ENCODE measurements around the gene MED13L. TPM values are rescaled to one million over a fixed set of nuclear protein-coding genes. Genes with fewer than 3 reads are reported as not detected.

The MED13L gene
- total and polyA plus RNA-seq, 2 of the 8 experiments (the other 6 are each of a cell fraction or from before 2014, with no cell fraction given) = 15.9 to 51.7 TPM

DNA sequence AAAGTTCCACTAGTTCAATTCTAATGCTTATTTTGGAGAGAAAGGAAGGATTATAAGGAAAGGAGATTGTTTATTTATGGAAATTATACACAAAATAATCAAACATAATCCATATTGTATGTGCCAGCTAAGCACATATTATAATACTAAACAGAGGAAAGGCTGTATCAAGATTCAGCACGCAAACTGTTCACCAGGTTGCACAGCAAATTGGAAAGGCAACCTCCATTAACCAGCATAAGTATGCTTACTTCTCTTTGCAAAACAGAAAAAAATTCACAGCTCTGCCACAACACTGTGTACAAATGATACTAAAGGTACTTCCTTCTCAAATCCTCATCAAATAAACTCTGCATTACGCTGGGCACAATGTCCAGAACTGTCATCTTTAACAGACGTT, 146.3 kb downstream of the MED13L start:
- 97% methylated on average over 3 of the region's 3 CpGs; no CpG with 5 or more reads in 1 of the 2 experiments for WGBS, 2 experiments (ENCODE audit: extremely low coverage in 1 of 2, insufficient coverage in 1 of 2, insufficient read length in 1 of 2, insufficient replicate concordance in 2 of 2, low coverage in 1 of 2, low lambda C conversion rate in 2 of 2, missing lambda C conversion rate in 1 of 2)
- H3K56ac ChIP-seq (replicated peaks; ENCODE audit: insufficient read length, low read depth, low read length) = no peak overlapping the region
- H4K20me1 ChIP-seq (replicated peaks in 1 of 2; ENCODE audit: control insufficient read depth in 1 of 2, insufficient read depth in 2 of 2, low read length in 2 of 2) = peaks cover 0 to 5% of the 10 kb centered on the region in 2 experiments
- no peak overlapping the region for H4K5ac ChIP-seq (ENCODE audit: insufficient read length, low read depth, low read length)
- H3K27ac ChIP-seq (ENCODE audit: low read depth, low read length) = no peak overlapping the region
- no peak for FAIRE-seq
- H3K9ac ChIP-seq (replicated peaks in 1 of 4; ENCODE audit: extremely low read depth in 1 of 4, low read depth in 3 of 4, low read length in 3 of 4) = no peak overlapping the region
- no peak overlapping the region for H3K18ac ChIP-seq (ENCODE audit: extremely low read depth, low read length)
- H2BK5ac ChIP-seq (ENCODE audit: low read depth, low read length) = no peak overlapping the region
- H3K79me1 ChIP-seq (ENCODE audit: low read depth, low read length) = no peaks in the 10 kb centered on the region
- TF ChIP-seq TAF1 (IDR thresholded peaks at IDR 0.05; ENCODE audit: low read depth, low read length) (no peak), SIN3A (conservative IDR thresholded peaks at IDR 0.05 in 1 of 2, IDR thresholded peaks at IDR 0.05 in 1 of 2; ENCODE audit: low read depth in 1 of 2, low read length in 2 of 2) (no peak)
- no peak overlapping the region for H3K4me3 ChIP-seq (ENCODE audit: extremely low read depth in 1 of 4, insufficient read depth in 2 of 4, low read depth in 3 of 4, low read length in 4 of 4)
- H3K79me2 ChIP-seq (ENCODE audit: control insufficient read depth in 1 of 2, insufficient read depth in 2 of 2, low read length in 2 of 2) = peaks cover 0 to 80% of the 10 kb centered on the region in 2 experiments; a peak in 3 of 4 replicates
- no peak overlapping the region for H4K8ac ChIP-seq (ENCODE audit: extremely low read depth, insufficient read depth, low read length)
- H2BK20ac ChIP-seq (ENCODE audit: low read length) = no peak overlapping the region
- H3K23me2 ChIP-seq (ENCODE audit: low read depth, low read length) = no peaks in the 10 kb centered on the region
- ChIA-PET POLR2A (ENCODE audit: partially characterized antibody) (no interaction called here), CTCF (ENCODE audit: partially characterized antibody) (interaction anchor here (0.5 to 1.2 kb wide), 3 partner anchors 107 to 790 kb away, joined by 3 read pairs; no protein-coding TSS in a partner anchor)
- no peaks in the 10 kb centered on the region for H3K9me3 ChIP-seq (ENCODE audit: insufficient read depth in 2 of 2, low read depth in 1 of 2, low read length in 1 of 2)
- H3K4ac ChIP-seq (replicated peaks; ENCODE audit: insufficient read length, low read depth, low read length) = no peak overlapping the region
- DNase-seq (ENCODE audit: low read depth in 1 of 2, low spot score in 2 of 2) = no peak
- no peak overlapping the region for H2BK15ac ChIP-seq (ENCODE audit: low read length)
- no peak overlapping the region for H2AK5ac ChIP-seq (ENCODE audit: low read depth, low read length)
- H3K23ac ChIP-seq (ENCODE audit: insufficient read length) = no peak overlapping the region
- H3K14ac ChIP-seq (ENCODE audit: insufficient read length) = no peak overlapping the region
- no peak overlapping the region for H2AFZ ChIP-seq (ENCODE audit: low read length)
- no peak overlapping the region for H2BK12ac ChIP-seq (ENCODE audit: low read depth, low read length)
- no peak overlapping the region for H2BK120ac ChIP-seq (replicated peaks; ENCODE audit: low read depth, low read length)
- H3K4me2 ChIP-seq (ENCODE audit: insufficient read depth in 1 of 2, low read depth in 2 of 2, low read length in 2 of 2) = no peak overlapping the region
- peaks cover 0 to 7% (median 4%) of the 10 kb centered on the region in 4 experiments; a peak in 5 of 7 replicates for H3K4me1 ChIP-seq (replicated peaks in 1 of 4; ENCODE audit: control insufficient read depth in 3 of 4, insufficient read depth in 4 of 4, low read length in 3 of 4)
- H4K91ac ChIP-seq (replicated peaks; ENCODE audit: insufficient read length, low read length) = no peak overlapping the region
- H3K36me3 ChIP-seq (ENCODE audit: control insufficient read depth in 2 of 4, insufficient read depth in 4 of 4, low read length in 3 of 4) = no peaks in the 10 kb centered on the region
- no peaks in the 10 kb centered on the region for H3K27me3 ChIP-seq (replicated peaks in 1 of 4; ENCODE audit: control insufficient read depth in 3 of 4, extremely low read depth in 1 of 4, insufficient read depth in 3 of 4, low read length in 3 of 4)
